ENCODE results near the gene SLC16A12.
"Not testable (repeated sequence)": the region's sequence is repeated elsewhere in the genome, so short reads cannot be mapped to it uniquely, and the experiment has no call there.

- TF ChIP-seq, protein P1, sequence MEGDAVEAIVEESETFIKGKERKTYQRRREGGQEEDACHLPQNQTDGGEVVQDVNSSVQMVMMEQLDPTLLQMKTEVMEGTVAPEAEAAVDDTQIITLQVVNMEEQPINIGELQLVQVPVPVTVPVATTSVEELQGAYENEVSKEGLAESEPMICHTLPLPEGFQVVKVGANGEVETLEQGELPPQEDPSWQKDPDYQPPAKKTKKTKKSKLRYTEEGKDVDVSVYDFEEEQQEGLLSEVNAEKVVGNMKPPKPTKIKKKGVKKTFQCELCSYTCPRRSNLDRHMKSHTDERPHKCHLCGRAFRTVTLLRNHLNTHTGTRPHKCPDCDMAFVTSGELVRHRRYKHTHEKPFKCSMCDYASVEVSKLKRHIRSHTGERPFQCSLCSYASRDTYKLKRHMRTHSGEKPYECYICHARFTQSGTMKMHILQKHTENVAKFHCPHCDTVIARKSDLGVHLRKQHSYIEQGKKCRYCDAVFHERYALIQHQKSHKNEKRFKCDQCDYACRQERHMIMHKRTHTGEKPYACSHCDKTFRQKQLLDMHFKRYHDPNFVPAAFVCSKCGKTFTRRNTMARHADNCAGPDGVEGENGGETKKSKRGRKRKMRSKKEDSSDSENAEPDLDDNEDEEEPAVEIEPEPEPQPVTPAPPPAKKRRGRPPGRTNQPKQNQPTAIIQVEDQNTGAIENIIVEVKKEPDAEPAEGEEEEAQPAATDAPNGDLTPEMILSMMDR (IDR thresholded peaks at IDR 0.05), result not testable (repeated sequence)
- not testable (repeated sequence) for TF ChIP-seq POLR2A (IDR thresholded peaks at IDR 0.05)
These were observed 90.6 kb downstream of the SLC16A12 start for GRCh38 chr10:89444819-89445218.
